Gastroesophageal sphincter (tissue), 4 donors: ENCODE measurements around the gene ATRN. TPM values are rescaled to one million over a fixed set of nuclear protein-coding genes. Genes with fewer than 3 reads are reported as not detected.
"Not testable (repeated sequence)": the region's sequence is repeated elsewhere in the genome, so short reads cannot be mapped to it uniquely, and the experiment has no call there.

Experiments
- ATAC-seq: fragments of 150-250 bp; one replicate; pipeline ENCODE4 v1.9.1; 2016; ENCODE audit warnings: mild to moderate bottlenecking, moderate library complexity
- H3K27ac ChIP-seq, 4 donors: fragments of 200-600 bp; sonication (generic) in 3 of 4; 1 replicate in 3 of 4; 2 replicates in 1 of 4; pipeline ENCODE4 v1.5.1; 2016 to 2019
- H3K27me3 ChIP-seq: fragments of 200-600 bp; sonication (generic); one replicate; pipeline ENCODE4 v1.5.1; 2019
- H3K36me3 ChIP-seq, 2 donors: fragments of 200-600 bp; sonication (generic); one replicate each; pipeline ENCODE4 v1.5.1; 2019; ENCODE audit warnings: control low read depth in 1 of 2
- H3K4me1 ChIP-seq, 3 donors: fragments of 200-600 bp; sonication (generic); 1 replicate in 2 of 3; 2 replicates in 1 of 3; pipeline ENCODE4 v1.5.1; 2016 to 2019; ENCODE audit warnings: control low read depth in 2 of 3
- H3K4me3 ChIP-seq, 2 donors: fragments of 200-600 bp; sonication (generic); one replicate each; pipeline ENCODE4 v1.5.1; 2019; ENCODE audit warnings: mild to moderate bottlenecking in 1 of 2, moderate library complexity in 1 of 2
- H3K9me3 ChIP-seq, 3 donors: fragments of 200-600 bp; sonication (generic); one replicate each; pipeline ENCODE4 v1.5.1; 2017 to 2019; ENCODE audit warnings: control low read depth in 2 of 3
- EP300 ChIP-seq: sonication (generic); formaldehyde crosslinking; IDR thresholded peaks from one replicate; pipeline ENCODE4 v1.6.1; 2017; ENCODE audit warnings: antibody characterized with exemption, mild to moderate bottlenecking
- POLR2A ChIP-seq, 2 donors: fragments of 450-650 bp; IDR thresholded peaks; one replicate each; pipeline ENCODE4 v1.6.1; 2017; ENCODE audit warnings: antibody characterized with exemption in 2 of 2, mild to moderate bottlenecking in 2 of 2, moderate library complexity in 1 of 2
- POLR2AphosphoS5 ChIP-seq: sonication (generic); formaldehyde crosslinking; IDR thresholded peaks from one replicate; pipeline ENCODE4 v1.6.1; 2017; ENCODE audit warnings: antibody characterized with exemption
- WGBS, 2 donors: methylation state at CpG; one replicate each; pipeline ENCODE4 v1.1.5; 2018; ENCODE audit warnings: low coverage in 1 of 2; 5-methylcytosine and 5-hydroxymethylcytosine counted together
- total RNA-seq, 4 donors: library from RNA; depleted of rRNA; stranded (reverse); fragments of >200 nt; gene quantifications; one replicate each; pipeline ENCODE4 v1.1.0, GENCODE V29; 2016
- TF ChIP-seq, protein P1 (sequence below), 4 experiments: fragments of 200-600 bp in 2 of 4; fragments of 450-650 bp in 2 of 4; sonication (generic) in 1 of 4; IDR thresholded peaks; one replicate each; pipeline ENCODE4 v1.5.1; 2017 to 2019; ENCODE audit warnings: antibody characterized with exemption in 4 of 4, mild to moderate bottlenecking in 2 of 4, moderate library complexity in 2 of 4

The ATRN gene
- total RNA-seq = 10 to 100 TPM; 16.7 to 22.2 (median 19.4) TPM

DNA sequence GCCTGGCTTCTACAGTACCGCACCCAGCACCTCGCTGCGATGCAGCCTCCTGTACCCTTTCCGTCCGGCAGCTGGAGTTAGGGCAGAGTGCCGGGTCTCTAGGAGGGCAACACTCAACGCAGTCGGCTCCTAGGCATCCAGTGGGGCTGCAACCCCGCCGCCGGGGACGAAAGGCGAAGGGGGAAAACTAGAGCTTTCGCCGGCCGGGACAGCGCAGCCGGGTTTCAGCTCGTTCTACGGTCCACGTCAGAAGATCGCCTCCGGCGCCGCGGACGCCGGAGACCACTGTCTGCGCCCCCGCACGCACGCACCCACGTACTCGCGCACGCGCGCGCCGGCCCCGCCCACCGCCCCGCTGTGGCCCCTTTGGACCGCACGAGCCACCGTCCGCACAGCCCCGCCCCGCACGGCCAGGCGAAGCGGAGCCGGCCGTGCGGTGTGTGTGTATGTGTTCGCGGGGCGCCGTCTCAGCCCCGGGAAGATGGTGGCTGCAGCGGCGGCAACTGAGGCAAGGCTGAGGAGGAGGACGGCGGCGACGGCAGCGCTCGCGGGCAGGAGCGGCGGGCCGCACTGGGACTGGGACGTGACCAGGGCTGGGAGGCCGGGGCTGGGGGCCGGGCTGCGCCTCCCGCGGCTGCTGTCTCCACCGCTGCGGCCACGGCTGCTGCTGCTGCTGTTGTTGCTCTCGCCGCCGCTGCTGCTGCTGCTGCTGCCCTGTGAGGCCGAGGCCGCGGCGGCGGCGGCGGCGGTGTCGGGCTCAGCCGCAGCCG is at the start of gene ATRN:
Gene ATRN, plus strand, starts transcription at position 392 of the 770 bp plus-strand sequence. Its CDS starts 90 bp downstream, at position 482.
- WGBS, 2 donors = 0% methylated on average over 9 of the region's 95 CpGs; no CpG with 5 or more reads in 1 of the 2 donors
- H3K36me3 ChIP-seq = no peaks in the 10 kb centered on the region
- no peaks in the 10 kb centered on the region for H3K9me3 ChIP-seq
- H3K4me3 ChIP-seq = peak within 1 kb of the TSS; percentile 65 to 100
- peak within 1 kb of the TSS; percentile 5 to 88 (median 86) for H3K27ac ChIP-seq
- peaks cover 2% of the 10 kb centered on the region for H3K27me3 ChIP-seq
- peaks cover 5 to 36% (median 21%) of the 10 kb centered on the region in 3 donors for H3K4me1 ChIP-seq
- peak; percentile 97 for ATAC-seq
- peak; percentile 82 to 84 for TF ChIP-seq POLR2A (IDR thresholded peaks at IDR 0.05)
- TF ChIP-seq, protein P1, sequence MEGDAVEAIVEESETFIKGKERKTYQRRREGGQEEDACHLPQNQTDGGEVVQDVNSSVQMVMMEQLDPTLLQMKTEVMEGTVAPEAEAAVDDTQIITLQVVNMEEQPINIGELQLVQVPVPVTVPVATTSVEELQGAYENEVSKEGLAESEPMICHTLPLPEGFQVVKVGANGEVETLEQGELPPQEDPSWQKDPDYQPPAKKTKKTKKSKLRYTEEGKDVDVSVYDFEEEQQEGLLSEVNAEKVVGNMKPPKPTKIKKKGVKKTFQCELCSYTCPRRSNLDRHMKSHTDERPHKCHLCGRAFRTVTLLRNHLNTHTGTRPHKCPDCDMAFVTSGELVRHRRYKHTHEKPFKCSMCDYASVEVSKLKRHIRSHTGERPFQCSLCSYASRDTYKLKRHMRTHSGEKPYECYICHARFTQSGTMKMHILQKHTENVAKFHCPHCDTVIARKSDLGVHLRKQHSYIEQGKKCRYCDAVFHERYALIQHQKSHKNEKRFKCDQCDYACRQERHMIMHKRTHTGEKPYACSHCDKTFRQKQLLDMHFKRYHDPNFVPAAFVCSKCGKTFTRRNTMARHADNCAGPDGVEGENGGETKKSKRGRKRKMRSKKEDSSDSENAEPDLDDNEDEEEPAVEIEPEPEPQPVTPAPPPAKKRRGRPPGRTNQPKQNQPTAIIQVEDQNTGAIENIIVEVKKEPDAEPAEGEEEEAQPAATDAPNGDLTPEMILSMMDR (IDR thresholded peaks at IDR 0.05) = peak in 2 of 4 experiments; percentile 1 to 23
- peak; percentile 77 for TF ChIP-seq POLR2AphosphoS5
- TF ChIP-seq EP300 = no peak

DNA sequence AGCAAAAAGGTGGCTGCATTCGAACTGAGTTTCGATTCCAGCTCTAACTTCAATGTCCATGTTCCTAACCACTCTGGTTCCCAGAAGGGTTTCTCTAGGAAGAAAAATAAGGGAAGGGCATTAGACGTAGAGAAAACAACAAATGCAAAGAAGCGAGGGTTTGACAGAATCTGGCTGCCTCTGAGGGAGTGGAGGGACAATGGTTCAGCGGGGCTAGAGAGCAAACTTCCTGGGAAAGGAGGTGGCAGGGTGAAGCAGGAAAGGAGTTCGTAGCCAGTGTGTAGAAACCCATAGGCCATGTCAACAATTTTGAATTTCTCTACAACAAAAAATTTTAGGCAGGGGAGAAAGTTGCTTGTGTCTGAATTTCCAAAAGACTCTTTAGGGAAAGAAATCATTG is 48.8 kb upstream of the ATRN start:
- H3K27me3 ChIP-seq = no peaks in the 10 kb centered on the region
- H3K36me3 ChIP-seq = no peaks in the 10 kb centered on the region
- TF ChIP-seq POLR2AphosphoS5 (no peak), POLR2A (IDR thresholded peaks at IDR 0.05) (no peak), EP300 (no peak)
- TF ChIP-seq, protein P1 (IDR thresholded peaks at IDR 0.05) = no peak
- WGBS, 2 donors = 53 to 58% methylated on average over 3 to 4 of the region's 6 CpGs
- no peak overlapping the region for H3K4me3 ChIP-seq
- no peaks in the 10 kb centered on the region for H3K9me3 ChIP-seq
- ATAC-seq = no peak
- no peak overlapping the region for H3K27ac ChIP-seq
- H3K4me1 ChIP-seq = no peaks in the 10 kb centered on the region

DNA sequence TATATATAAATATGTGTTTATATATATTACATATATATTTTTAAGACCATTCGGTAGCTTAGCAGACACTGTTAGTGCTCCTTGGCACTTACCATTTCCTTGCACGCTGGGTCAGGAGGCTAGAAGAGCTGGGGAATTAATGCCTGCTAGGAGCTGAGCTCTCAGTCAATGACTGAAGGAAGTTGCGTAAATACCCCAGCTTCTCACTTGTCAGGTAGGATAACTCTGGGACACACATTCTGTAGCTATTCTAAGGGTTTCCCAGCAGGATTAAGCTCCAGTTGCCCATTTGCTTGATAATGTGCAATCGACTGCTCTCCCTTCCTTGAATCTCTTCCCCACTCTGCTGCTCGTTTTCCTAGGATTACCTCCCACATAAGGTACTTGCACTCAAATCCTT is 47.7 kb upstream of the ATRN start:
- H3K9me3 ChIP-seq = no peaks in the 10 kb centered on the region
- TF ChIP-seq, protein P1 (IDR thresholded peaks at IDR 0.05) = no peak
- no peak for TF ChIP-seq EP300
- TF ChIP-seq POLR2AphosphoS5 = no peak
- TF ChIP-seq POLR2A (IDR thresholded peaks at IDR 0.05) = no peak
- H3K4me1 ChIP-seq = no peaks in the 10 kb centered on the region
- no peak overlapping the region for H3K4me3 ChIP-seq
- H3K27me3 ChIP-seq = no peaks in the 10 kb centered on the region
- WGBS, 2 donors = 54 to 55% methylated on average over 4 to 5 of the region's 5 CpGs
- no peaks in the 10 kb centered on the region for H3K36me3 ChIP-seq
- H3K27ac ChIP-seq = no peak overlapping the region
- ATAC-seq = no peak

DNA sequence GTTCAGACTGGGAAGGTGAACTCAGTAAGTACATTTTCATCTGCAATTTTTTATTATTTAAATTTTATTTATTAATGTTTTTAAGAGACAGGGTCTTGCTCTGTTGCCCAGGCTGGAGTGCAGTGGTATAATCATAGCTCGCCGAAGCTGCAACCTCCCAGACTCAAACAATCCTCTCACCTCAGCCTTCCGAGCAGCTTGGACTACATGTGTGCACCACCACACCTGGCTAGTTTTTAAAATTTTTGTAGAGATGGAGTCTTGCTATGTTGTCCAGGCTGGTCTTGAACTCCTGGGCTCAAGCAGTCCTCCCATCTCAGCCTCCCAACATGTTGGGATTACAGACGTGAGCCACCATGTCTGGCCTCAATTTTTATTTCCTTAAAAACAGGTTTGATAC is 44.1 kb upstream of the ATRN start:
- not testable (repeated sequence) for H3K36me3 ChIP-seq, H3K27me3 ChIP-seq, ATAC-seq, H3K4me1 ChIP-seq, H3K27ac ChIP-seq, H3K9me3 ChIP-seq, H3K4me3 ChIP-seq
- WGBS, 2 donors = 64 to 83% methylated on average over 2 to 4 of the region's 4 CpGs

DNA sequence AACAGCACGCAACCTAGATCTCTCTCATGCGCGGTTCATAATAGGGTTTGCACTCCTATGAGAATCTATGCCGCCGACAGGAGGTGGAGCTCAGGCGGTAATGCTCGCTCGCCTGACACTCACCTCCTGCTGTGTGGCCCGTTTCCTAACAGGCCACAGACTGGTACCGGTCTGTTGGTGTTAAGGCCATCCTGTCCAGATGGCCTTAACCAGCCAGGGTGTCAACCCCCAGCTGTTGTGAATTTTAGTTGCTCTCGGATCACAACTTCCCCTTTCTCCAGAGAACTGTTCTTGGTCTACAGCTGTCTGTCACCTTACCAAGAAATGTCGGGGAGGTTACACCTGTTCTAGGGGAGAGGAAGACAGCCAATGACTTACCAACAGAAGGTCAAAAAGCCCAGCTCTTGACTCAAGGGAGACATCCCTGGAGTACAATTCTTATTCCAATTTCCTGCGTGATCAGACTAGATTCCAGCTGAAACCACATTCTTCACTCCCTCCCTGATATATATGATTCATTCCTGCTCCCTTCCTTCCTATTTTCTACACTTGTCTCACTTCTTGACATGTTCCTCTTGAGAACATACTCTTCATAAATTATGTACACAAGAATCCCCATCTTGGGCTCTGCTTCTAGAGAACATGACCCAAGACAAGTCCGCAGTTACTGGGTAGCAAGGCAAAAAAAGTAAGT is 40.3 kb upstream of the ATRN start:
- Histone ChIP-seq H3K4me1 (no peaks in the 10 kb centered on the region), H3K27ac (no peak overlapping the region), H3K9me3 (no peaks in the 10 kb centered on the region), H3K4me3 (no peak overlapping the region), H3K27me3 (no peaks in the 10 kb centered on the region), H3K36me3 (no peaks in the 10 kb centered on the region)
- TF ChIP-seq, protein P1 (IDR thresholded peaks at IDR 0.05) = no peak
- no peak for TF ChIP-seq POLR2A (IDR thresholded peaks at IDR 0.05)
- no peak for TF ChIP-seq EP300
- no peak for TF ChIP-seq POLR2AphosphoS5
- 83 to 87% methylated on average over 8 of the region's 14 CpGs for WGBS, 2 donors
- ATAC-seq = peak; percentile 46
